ENCODE data around the gene GNG13.

- TF ChIP-seq CTCF (IDR thresholded peaks at IDR 0.05; ENCODE audit: low read depth, low read length, poor library complexity, severe bottlenecking) (no peak), EZH2phosphoT487 (IDR thresholded peaks at IDR 0.05; ENCODE audit: borderline replicate concordance, low read length) (no peak)
Observed at GRCh38 chr16:750485-750884, 50.0 kb downstream of the GNG13 start.
